ENCODE measurements around the gene GABARAPL2. TPM values are rescaled to one million over a fixed set of nuclear protein-coding genes. Genes with fewer than 3 reads are reported as not detected.

Gene GABARAPL2
- polyA plus RNA-seq, 3 donors: 84.3 to 302 (median 280) TPM

GRCh38 chr16:75593308-75593707 is 27.1 kb downstream of the GABARAPL2 start:
- TF ChIP-seq CTCF (IDR thresholded peaks at IDR 0.05): no peak
- Histone ChIP-seq H2AFZ (ENCODE audit: insufficient read depth, low read depth, low read length, poor library complexity, severe bottlenecking) (no peak overlapping the region), H3K4me1 (ENCODE audit: control insufficient read depth in 1 of 2, insufficient read depth in 2 of 2, low read length in 2 of 2) (peaks cover 0 to 6% of the 10 kb centered on the region in 2 donors), H3K4me2 (replicated peaks; ENCODE audit: extremely low read depth, low read length, poor library complexity, severe bottlenecking) (no peak overlapping the region), H3K4me3 (replicated peaks in 1 of 3; ENCODE audit: low read depth in 2 of 3, low read length in 3 of 3) (no peak overlapping the region), H3K9ac (ENCODE audit: insufficient read depth, low read length, poor library complexity, severe bottlenecking) (no peak overlapping the region), H3K9me3 (replicated peaks in 1 of 2; ENCODE audit: control insufficient read depth in 1 of 2, insufficient read depth in 1 of 2, low read length in 2 of 2) (no peaks in the 10 kb centered on the region), H3K27me3 (ENCODE audit: control insufficient read depth in 2 of 2, insufficient read depth in 2 of 2, low read length in 2 of 2) (no peaks in the 10 kb centered on the region), H3K36me3 (replicated peaks in 1 of 2; ENCODE audit: control insufficient read depth in 1 of 2, insufficient read depth in 2 of 2, low read length in 2 of 2) (peaks cover 9 to 23% of the 10 kb centered on the region in 2 donors), H3K79me2 (ENCODE audit: insufficient read depth, low read length) (no peaks in the 10 kb centered on the region), H3K27ac (ENCODE audit: low read depth in 1 of 2, low read length in 2 of 2) (no peak overlapping the region), H4K20me1 (ENCODE audit: insufficient read depth, low read length) (no peaks in the 10 kb centered on the region)
- peak overlapping the region in 2 of 7 donors; percentile 30 to 76 for H3K27ac Mint-ChIP-seq
- H3K27me3 Mint-ChIP-seq (ENCODE audit: low read depth in 3 of 3): no peaks in the 10 kb centered on the region
- H3K4me3 Mint-ChIP-seq: no peak overlapping the region
- H3K36me3 Mint-ChIP-seq: peaks cover 38 to 44% of the 10 kb centered on the region in 2 donors
- intact Hi-C loops (cut with micrococcal nuclease): no loop called here
- H3K9me3 Mint-ChIP-seq: peaks cover 0 to 3% (median 0%) of the 10 kb centered on the region in 7 donors
- H3K4me1 Mint-ChIP-seq: peaks cover 9% of the 10 kb centered on the region
- DNase-seq: no peak
- WGBS (ENCODE audit: insufficient coverage): 100% methylated on average over 2 of the region's 6 CpGs

GRCh38 chr16:75593825-75594820 is 27.9 kb downstream of the GABARAPL2 start:
- peaks cover 0 to 3% (median 0%) of the 10 kb centered on the region in 7 donors for H3K9me3 Mint-ChIP-seq
- Histone ChIP-seq H2AFZ (ENCODE audit: insufficient read depth, low read depth, low read length, poor library complexity, severe bottlenecking) (no peak overlapping the region), H3K4me2 (replicated peaks; ENCODE audit: extremely low read depth, low read length, poor library complexity, severe bottlenecking) (no peak overlapping the region)

More at GRCh38 chr16:75593825-75594820, 27.9 kb downstream of the GABARAPL2 start:
- Histone ChIP-seq H3K27ac (ENCODE audit: low read depth in 1 of 2, low read length in 2 of 2) (no peak overlapping the region), H3K4me3 (replicated peaks in 1 of 3; ENCODE audit: low read depth in 2 of 3, low read length in 3 of 3) (no peak overlapping the region), H3K4me1 (ENCODE audit: control insufficient read depth in 1 of 2, insufficient read depth in 2 of 2, low read length in 2 of 2) (peaks cover 0 to 6% of the 10 kb centered on the region in 2 donors), H3K9me3 (replicated peaks in 1 of 2; ENCODE audit: control insufficient read depth in 1 of 2, insufficient read depth in 1 of 2, low read length in 2 of 2) (no peaks in the 10 kb centered on the region), H3K79me2 (ENCODE audit: insufficient read depth, low read length) (no peaks in the 10 kb centered on the region), H3K27me3 (ENCODE audit: control insufficient read depth in 2 of 2, insufficient read depth in 2 of 2, low read length in 2 of 2) (no peaks in the 10 kb centered on the region), H3K9ac (ENCODE audit: insufficient read depth, low read length, poor library complexity, severe bottlenecking) (no peak overlapping the region), H3K36me3 (replicated peaks in 1 of 2; ENCODE audit: control insufficient read depth in 1 of 2, insufficient read depth in 2 of 2, low read length in 2 of 2) (peaks cover 10 to 23% of the 10 kb centered on the region in 2 donors), H4K20me1 (ENCODE audit: insufficient read depth, low read length) (no peaks in the 10 kb centered on the region)
- DNase-seq: peak in 1 of 3 donors; percentile 40
- Mint-ChIP-seq H3K4me1 (peaks cover 9% of the 10 kb centered on the region), H3K27ac (peak overlapping the region in 1 of 7 donors; percentile 41), H3K4me3 (no peak overlapping the region), H3K36me3 (peaks cover 36 to 43% of the 10 kb centered on the region in 2 donors), H3K27me3 (ENCODE audit: low read depth in 3 of 3) (no peaks in the 10 kb centered on the region)
- 73% methylated on average over 10 of the region's 17 CpGs for WGBS (ENCODE audit: insufficient coverage)
- intact Hi-C loops (cut with micrococcal nuclease): no loop called here
- TF ChIP-seq CTCF (IDR thresholded peaks at IDR 0.05): no peak
